BE2C (cell line): Measurements from ENCODE around the gene ABHD14A.

Experiments
- DNase-seq: peaks from one replicate; pipeline ENCODE4 v3.0.0-alpha.2; 2020
- H3K27me3 ChIP-seq: fragments of 250-450 bp; sonication (Bioruptor Pico); 2 replicates; pipeline ENCODE4 v1.5.1; 2020; ENCODE audit warnings: mild to moderate bottlenecking
- H3K36me3 ChIP-seq: fragments of 250-450 bp; sonication (Bioruptor Pico); 2 replicates; pipeline ENCODE4 v1.5.1; 2020; ENCODE audit warnings: mild to moderate bottlenecking
- H3K4me1 ChIP-seq: fragments of 250-450 bp; sonication (Bioruptor Pico); 2 replicates; pipeline ENCODE4 v1.5.1; 2020
- H3K4me3 ChIP-seq: 2 replicates; pipeline ENCODE4 v1.5.1; 2011; ENCODE audit warnings: low read depth, low read length
- H3K9me3 ChIP-seq: fragments of 250-450 bp; sonication (Bioruptor Pico); 2 replicates; pipeline ENCODE4 v1.5.1; 2020
- TF ChIP-seq, protein P1 (sequence below): IDR thresholded peaks from 2 replicates; pipeline ENCODE4 v1.5.1; 2012; ENCODE audit warnings: mild to moderate bottlenecking, low read depth, low read length

Gene ABHD14A

GRCh38 chr3:52010431-52010830 is 35.6 kb downstream of the ABHD14A start:
- Histone ChIP-seq H3K9me3 (no peaks in the 10 kb centered on the region), H3K4me1 (peaks cover 19% of the 10 kb centered on the region), H3K36me3 (no peaks in the 10 kb centered on the region), H3K4me3 (no peak overlapping the region), H3K27me3 (no peaks in the 10 kb centered on the region)
- no peak for DNase-seq
- TF ChIP-seq, protein P1, sequence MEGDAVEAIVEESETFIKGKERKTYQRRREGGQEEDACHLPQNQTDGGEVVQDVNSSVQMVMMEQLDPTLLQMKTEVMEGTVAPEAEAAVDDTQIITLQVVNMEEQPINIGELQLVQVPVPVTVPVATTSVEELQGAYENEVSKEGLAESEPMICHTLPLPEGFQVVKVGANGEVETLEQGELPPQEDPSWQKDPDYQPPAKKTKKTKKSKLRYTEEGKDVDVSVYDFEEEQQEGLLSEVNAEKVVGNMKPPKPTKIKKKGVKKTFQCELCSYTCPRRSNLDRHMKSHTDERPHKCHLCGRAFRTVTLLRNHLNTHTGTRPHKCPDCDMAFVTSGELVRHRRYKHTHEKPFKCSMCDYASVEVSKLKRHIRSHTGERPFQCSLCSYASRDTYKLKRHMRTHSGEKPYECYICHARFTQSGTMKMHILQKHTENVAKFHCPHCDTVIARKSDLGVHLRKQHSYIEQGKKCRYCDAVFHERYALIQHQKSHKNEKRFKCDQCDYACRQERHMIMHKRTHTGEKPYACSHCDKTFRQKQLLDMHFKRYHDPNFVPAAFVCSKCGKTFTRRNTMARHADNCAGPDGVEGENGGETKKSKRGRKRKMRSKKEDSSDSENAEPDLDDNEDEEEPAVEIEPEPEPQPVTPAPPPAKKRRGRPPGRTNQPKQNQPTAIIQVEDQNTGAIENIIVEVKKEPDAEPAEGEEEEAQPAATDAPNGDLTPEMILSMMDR: no peak

- H3K27me3 ChIP-seq: no peaks in the 10 kb centered on the region
- no peaks in the 10 kb centered on the region for H3K9me3 ChIP-seq
- no peaks in the 10 kb centered on the region for H3K36me3 ChIP-seq
- no peak overlapping the region for H3K4me3 ChIP-seq
- no peak for DNase-seq
- TF ChIP-seq, protein P1: no peak
- H3K4me1 ChIP-seq: peaks cover 23% of the 10 kb centered on the region
These were observed 37.8 kb downstream of the ABHD14A start for GRCh38 chr3:52012699-52013098.

- no peak overlapping the region for H3K4me3 ChIP-seq
- no peak for DNase-seq
- H3K4me1 ChIP-seq: peaks cover 23% of the 10 kb centered on the region
- H3K9me3 ChIP-seq: no peaks in the 10 kb centered on the region
- no peaks in the 10 kb centered on the region for H3K36me3 ChIP-seq
- H3K27me3 ChIP-seq: no peaks in the 10 kb centered on the region
- TF ChIP-seq, protein P1: peak; percentile 4; the same call in 1 of the 2 replicates
These were observed 39.1 kb downstream of the ABHD14A start for GRCh38 chr3:52013802-52014598.

GRCh38 chr3:52014613-52015012 is 39.7 kb downstream of the ABHD14A start:
- TF ChIP-seq, protein P1: peak; percentile 60
- no peaks in the 10 kb centered on the region for H3K9me3 ChIP-seq
- H3K36me3 ChIP-seq: no peaks in the 10 kb centered on the region
- H3K4me1 ChIP-seq: peaks cover 23% of the 10 kb centered on the region
- H3K4me3 ChIP-seq: no peak overlapping the region
- DNase-seq: peak; percentile 54
- no peaks in the 10 kb centered on the region for H3K27me3 ChIP-seq

DNA sequence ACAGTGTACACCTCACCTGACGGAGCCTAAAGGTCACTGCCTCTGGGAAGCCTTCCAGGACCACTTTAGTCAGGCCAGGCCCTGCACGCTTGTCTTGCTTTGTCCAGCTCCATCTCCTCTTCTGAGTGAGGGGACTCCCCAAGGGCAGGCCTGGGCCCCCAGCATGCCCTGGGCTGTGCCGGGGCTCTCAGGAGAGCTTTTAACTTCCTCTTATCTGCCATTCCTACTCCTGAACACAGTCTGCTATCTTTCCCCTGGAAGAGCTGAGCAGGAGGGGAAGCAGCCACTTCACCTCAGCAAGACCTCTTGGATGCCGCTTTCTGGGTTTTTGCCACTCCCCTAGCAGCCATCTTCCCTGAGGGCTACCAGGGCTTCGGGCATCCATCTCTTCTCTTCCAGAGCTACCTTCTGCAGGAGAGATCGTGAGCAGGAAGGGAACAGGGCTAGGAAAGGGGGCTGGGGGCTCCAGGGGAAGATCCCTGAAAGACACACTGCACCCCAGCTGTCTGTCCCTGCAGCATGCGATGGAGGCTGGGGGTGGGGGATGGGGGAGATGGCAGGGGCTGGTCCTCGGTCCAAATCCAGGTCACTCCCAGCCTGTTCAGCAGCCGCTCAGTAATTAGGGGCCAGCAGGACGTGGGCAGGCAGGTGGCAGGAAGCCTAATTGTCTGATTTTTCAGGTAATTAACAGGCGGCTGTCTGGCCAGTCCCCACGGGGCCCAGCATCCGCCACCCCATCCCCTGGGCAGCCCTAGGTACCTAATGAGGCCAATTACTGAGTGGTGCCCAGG is 40.8 kb downstream of the ABHD14A start:
- no peaks in the 10 kb centered on the region for H3K36me3 ChIP-seq
- TF ChIP-seq, protein P1: no peak
- DNase-seq: peak; percentile 33
- no peaks in the 10 kb centered on the region for H3K27me3 ChIP-seq
- H3K4me1 ChIP-seq: peaks cover 25% of the 10 kb centered on the region
- H3K4me3 ChIP-seq: no peak overlapping the region
- no peaks in the 10 kb centered on the region for H3K9me3 ChIP-seq

DNA sequence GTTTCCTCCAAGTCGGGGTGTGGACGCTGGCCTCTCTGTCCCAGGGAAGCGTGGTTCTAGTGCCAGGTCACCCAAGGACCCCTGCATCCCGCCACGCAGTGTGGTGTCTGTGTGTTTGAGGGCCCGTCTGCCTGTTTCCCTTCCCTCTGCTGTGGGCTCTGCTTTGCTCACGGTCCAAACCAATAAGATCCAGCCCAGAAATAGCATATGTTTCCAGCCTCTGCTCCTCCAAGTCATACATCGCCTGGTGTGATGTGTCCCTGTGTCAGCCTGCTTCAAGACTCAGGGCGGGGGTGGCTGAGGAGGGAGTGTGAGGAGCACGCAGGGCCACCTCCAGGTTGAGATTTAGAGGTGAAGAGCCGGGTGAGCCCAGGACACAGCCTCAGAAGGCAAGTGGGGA is 42.7 kb downstream of the ABHD14A start:
- TF ChIP-seq, protein P1: no peak
- no peak for DNase-seq
- Histone ChIP-seq H3K9me3 (no peaks in the 10 kb centered on the region), H3K4me3 (no peak overlapping the region), H3K4me1 (peaks cover 36% of the 10 kb centered on the region), H3K27me3 (no peaks in the 10 kb centered on the region), H3K36me3 (no peaks in the 10 kb centered on the region)
